Fibroblast of skin of right quadriceps (primary cell): ENCODE data around the gene CMSS1.

Experiments used
- DNase-seq: peaks from one replicate; pipeline ENCODE4 v3.0.0-alpha.2; 2013

The CMSS1 gene

DNA sequence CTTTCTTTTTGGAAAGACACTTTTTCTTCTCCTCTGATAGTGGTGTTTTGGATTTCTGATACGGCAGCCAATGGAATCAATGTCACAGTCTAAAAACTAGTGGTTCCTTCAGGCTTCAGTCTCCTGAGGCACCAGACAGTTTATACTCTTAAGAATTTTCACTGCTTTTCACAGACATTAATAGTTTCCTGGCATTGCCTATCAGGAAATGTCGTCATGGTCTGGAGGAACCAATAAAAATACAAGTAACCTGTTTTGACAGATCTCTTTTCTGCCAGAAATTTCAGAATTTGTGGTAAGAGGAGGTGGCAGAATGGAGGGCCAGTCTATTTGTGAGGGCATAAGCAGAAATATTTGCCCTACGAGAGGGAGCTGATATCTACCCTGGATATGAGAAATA, 251.8 kb downstream of the CMSS1 start:
- no peak for DNase-seq

DNA sequence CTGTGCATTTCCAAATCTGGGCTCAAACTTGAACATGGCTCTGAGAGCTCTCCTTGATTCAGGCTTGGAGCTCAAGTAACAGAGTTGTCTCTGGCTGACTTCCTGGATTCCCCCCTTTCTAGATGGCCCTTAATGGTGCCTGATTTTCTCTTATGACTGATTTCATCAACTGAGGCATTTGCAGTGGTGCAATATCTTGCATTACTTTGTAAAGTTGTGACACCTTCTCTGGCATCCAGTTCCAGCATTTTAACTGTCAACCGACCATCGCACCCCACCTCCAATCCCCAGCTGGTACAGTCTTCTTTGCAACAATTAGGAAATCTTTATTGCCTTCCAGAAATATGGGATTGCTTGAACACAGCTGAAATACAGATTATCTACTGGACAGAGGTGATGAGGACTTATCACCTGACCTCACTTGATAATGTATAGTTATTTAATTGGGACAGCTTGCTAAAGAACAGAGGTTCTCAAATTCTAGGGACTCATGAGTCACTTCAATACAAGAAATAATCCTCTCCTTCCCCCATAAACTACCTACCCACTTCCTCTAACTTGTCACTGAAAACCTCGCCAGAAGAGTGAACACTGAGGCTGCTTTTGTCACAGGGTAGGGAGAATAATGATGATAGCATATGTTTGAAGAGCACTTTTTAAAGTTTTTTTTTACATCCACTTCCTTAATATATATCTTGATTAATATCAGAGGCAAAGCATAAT, 254.8 kb downstream of the CMSS1 start:
- peak; percentile 67 for DNase-seq

DNA sequence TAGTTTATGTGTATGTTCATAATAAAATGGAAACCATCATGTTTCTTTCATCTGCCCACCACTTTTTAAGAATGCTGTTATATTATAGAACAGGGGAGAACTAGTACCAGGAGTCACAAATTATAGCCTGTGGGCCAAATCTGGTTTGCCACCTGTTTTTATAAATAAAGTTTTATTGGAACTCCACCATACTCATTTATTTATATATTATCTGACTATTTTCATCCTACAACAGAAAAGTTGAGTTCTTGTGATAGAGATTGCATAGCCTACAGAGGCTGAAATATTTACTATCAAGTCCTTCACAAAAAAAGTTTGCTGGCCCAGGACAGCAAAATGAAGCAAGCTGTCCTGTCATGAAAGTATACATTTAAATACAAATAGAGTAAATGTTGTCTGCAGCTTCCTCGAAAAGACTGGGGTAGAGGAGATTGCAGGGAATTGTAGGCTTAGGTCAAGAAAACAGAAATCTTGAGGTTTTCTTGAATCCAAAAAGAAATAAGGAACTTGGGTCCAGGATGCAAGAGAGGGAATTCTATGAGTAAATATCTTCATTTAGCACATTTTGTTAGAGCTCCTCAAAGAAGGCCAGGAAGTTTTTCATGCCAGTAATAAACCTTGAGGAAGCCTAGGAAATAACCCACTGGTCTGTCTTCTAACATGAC, 255.5 kb downstream of the CMSS1 start:
- DNase-seq, result no peak

DNA sequence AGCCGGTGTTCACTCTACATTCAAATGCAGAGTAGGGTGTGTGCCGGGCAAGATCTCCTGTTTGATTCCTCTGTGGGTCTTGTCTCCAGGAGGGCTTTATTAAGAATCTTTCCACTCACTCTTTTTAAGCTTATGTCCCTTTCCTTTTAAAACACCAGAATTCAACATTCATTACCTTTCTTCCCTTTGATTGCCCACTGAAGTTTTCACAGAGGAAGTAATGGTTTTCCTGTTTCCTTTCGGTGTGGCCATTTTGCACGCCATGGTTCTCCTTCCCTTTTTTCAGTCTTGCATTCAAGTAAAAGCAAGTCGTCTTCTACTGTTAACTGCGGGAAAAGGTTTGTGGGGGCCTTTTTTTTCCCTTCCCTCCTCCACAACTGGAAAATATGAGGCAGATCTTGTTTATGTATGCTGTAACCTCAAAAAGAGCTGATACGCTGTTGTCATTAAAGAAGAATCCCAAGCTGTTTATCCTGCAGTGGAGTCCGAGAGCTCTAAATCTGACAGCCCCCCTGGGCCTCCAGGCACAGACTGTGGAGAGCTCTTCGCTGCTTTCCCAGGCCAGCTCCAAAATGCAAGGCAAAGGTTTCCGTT, 256.1 kb downstream of the CMSS1 start:
- peak; percentile 93 for DNase-seq

DNA sequence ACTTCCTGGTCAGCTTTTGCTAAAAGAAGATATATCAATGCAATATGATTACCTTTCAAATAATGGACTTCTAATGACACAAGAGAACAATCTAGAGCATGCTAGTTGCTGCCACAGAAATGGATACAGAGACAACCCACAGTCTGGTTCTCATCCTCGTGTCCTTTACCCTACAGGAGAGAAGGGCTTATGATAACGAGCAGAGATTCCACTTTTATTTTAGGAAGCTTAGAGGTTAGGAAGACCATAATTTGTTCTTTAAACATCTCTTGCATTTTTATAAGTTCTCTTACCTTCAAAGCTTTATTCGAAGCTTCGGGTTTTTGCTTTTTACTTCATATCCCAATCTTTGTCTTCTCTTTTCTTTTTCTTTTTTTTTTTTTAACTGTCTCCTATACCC, 257.5 kb downstream of the CMSS1 start:
- DNase-seq, result no peak

DNA sequence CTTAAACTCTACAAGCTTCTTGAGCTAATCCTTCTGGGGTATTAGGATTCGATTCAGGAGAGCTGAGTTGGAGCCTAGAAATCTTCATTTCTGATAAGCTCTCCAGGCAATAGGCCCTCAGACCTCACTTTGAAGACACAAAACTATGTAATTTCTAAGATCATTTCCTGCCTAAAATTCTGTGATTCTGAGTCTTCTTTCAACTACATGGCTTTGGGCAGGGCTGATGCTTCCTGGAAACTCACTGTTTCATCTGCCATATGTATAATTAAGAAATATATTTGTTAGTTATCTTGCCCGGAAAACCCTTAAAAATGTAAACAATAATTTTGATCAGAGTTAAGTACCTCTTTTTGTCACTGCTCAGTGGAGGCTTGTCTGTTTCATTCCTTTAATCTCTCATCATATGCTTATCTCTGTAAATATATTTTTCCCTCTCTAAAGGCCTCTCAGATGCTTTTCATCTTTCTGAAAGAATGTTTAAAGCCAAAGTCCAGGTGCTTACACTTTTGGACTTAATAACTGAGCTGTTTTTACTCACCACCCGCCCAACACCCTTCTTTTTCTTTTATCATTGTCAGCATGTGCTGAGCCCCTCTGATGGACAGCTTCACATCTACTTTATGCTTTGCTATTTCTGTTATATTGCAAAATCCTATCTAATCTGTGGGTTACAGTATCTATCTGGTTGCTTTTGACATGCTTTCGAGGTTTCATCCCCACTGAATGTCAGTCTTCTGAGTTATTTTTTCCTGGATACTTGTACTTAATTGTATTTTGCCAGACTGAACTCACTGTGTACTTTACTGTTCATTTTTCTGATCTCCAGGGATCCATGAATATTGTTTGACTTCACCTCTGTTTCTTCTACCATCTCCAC, 258.4 kb downstream of the CMSS1 start:
- no peak for DNase-seq

DNA sequence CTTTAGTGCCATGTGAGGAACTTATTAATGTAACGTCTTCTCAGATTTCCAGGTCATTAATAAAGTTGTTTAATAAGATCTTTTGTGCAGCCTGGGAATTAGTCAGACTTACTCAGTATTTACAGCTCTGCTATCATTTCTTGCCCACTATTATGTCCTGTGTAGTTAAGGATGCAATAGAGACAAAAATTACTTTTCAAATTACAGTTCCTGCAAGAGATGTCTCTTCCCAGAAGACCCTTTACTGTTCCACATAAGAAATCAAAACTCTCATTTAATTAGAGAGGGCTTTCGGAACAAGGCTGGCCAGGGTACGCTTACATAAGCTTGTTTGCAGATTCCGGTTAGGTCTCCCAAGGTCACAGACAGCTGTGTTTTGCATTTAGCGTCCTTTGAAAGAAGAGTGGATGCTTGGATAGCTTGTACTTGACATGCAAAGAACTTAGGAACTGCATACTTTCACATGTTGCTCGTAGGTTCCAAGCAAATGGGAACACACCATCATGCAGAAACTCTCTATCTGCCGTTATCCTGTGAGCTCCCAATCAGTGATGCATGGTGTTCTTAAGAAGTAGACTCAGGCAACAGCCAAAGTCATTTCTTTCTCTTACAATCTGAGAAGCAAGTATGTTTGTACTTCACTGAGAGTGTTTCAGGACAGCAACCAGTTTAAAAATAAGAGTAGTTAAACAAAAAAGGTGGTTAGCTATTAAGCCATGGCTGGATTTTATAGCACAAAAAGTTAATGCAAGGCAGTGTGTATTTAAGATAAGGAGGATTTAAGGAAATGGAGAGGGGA, 259.3 kb downstream of the CMSS1 start:
- DNase-seq, result no peak

DNA sequence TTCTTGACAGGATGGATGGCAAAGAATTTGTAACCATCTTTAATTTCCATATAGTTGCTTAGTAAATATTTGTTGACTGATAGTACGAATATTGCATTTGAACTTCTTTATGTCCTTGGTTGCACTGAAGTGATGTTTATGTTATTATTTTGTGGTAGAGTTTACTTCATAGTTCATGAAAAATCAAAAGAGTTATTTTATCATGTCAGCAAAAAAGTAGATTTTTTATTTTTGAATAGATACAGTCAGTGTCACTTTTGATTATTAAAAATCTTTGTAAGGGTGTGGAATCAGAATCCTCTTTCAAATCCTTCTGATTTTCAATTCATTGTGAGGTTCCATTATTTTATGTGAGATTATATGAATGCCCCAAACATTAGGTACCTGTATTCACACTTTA, 261.7 kb downstream of the CMSS1 start:
- DNase-seq, result no peak

DNA sequence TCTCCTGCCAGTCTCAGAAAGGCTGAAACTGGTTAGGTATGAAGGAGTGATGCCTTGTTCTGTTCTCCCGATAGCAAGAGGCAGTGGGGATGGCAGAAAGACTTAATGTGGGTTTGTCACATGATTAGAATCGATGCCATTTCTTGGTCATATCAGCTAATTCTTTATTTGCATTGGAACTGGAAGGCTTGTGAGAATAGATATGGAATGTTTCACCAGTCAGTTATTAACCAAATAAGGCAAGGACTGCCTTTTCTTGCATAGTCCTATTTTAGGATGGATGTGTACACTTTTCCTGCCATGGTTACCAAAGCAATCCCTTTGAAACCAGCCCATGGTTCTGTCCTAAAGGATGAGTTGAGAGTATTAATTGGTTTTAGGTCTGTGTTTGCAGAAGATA, 262.9 kb downstream of the CMSS1 start:
- DNase-seq, result peak; percentile 67

DNA sequence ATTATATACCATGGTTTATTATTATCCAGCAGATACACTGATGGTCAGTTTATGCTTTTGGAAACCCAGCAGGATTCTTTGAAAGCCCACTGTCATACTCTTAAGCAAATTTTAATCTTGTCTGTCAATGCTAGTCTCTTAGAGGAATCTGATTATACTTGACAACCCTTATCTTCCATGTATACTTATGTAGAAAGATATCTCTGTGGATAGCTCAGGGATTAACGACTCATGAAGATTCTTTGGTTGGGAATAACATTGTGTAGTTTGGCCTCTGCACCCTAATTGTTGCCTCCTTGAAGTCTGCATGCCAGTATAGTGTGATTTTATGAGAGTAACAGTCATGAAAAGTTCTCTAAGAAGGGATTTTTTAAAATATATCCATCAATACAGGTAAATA, 263.6 kb downstream of the CMSS1 start:
- no peak for DNase-seq

DNA sequence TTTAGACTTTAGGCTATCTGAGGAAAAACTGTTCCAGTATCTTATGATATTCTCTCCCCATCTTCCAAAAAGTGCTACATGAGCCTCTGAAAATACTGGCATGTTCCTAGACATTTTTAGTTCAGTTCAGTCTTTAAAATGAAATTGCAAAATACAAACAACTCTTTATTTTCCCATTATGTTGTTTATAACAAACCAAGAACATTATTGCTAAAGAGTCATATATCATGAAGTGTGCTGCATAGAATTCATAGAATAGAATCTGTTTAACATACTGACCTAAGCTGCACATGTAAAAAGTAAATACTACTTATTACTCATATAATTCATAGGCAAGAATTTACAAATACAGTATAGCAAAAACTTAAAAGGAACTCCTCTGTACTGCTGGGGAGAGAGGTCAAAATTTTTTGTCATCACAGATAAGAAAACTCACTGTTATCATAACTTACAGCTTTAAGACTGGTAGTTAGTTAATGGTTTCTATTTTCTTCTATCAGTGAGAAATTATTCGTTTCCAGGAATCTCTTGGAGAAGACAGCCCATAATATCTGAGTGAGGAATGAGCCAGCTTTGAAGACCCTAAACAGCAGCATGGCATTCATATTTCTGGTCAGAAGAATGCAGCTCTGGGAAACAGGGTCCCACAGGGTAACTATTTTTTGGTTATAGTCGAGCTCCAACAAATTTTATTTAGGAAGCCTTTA, 264.5 kb downstream of the CMSS1 start:
- DNase-seq, result peak; percentile 48

DNA sequence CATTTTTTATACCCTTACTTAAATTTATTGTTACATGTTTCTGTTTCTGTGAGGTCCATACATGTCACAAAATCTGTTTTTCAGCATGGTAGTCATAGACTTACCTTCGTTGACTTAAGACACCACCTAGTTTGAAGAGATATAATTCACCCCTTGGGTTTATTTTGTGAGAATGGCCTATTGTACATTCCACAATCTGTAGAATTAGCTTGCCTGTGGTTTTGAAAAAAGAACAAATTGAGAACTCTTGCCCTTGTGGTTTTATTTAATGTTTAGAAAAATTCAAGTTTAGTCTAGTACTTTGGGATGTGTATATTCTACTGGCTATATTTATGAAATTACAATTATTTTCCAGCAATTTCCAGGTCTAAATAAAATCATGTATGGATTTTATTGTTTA, 265.1 kb downstream of the CMSS1 start:
- peak; percentile 58 for DNase-seq

DNA sequence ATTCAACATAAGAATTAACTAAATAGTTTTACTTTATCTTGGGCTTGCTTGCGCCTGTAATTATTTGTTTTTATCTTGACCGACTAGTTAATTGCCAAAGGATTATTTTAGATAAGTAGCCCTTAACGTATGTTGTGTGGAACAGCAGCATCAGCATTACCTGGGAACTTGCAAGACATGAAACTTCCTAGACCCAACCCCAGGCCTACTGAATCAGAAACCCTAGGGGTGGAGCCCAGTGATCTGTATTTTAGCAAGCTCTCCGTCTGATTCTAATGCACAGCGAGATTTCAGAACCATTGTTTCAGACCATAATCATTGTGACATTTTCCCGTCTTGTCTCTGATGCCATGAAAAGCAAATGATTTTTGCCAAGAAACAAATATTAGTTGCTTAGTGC, 265.5 kb downstream of the CMSS1 start:
- DNase-seq, result no peak

DNA sequence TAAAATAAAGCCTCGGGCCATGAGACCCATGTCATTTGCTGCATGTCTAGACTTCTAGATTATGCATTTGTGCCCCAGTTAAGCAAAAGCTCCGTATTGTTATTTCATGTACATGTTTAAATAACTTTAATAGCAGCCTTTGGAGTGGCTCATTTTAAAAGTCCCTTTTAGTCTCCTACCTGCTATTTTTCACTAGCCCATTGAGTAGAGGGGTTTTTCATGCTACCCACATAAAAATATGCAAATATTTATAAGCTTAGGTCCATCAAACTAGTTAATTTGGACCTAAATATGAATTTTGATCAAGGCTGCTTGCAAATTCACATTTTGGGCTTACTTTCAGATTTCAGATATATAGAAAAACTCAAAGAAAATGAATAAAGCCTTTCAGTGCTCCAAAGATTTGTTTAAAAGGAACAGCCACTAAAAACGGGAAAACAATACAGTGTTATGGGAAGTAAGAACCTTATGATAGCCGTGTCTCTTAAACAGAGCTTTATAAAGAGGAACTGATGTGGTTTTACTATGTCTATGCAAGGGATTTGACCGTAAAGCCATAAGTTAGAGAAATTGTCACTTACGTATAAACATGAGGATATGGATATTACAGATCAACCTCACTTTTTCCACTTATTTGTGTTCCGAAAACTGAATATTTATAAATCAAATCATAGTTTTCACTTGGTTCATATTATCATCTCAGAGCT, 266.6 kb downstream of the CMSS1 start:
- DNase-seq, result no peak

DNA sequence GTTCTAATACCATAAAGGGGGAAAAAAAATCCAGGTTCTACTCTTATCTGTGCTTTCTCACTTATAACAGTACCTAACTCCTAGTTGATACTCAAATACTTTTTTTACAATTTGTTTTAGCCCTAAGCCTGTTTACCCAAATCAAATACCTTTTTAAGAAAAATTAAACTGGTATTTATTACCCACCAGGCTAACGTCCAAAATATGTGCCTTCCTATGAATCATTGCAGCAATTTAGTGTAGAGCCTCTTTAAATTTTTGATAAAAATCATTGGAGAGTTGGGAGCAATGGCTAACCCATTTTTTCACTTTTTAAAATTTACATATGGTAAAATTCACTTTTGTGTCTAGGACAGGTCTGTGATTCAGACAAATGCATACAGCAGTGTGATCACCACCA, 268.7 kb downstream of the CMSS1 start:
- no peak for DNase-seq

DNA sequence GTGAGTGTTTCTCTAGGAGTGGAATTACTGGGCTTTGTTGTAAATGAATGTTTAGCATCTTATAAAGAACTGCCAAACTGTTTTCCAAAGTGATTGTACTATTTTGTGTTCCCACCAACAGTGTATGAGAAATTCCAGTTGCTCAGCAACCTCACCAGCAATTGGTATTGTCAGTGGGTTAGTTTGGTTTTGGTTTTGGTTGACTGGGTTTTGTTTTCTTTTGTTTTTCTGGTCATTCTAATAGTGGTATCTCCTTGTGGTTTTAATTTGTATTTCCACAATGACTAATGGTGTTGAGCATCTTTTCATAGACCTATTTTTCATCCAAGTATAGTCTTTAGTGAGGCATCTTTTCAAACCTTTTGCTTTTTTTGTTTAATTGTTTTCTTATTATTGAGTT, 269.5 kb downstream of the CMSS1 start:
- DNase-seq, result peak; percentile 71

DNA sequence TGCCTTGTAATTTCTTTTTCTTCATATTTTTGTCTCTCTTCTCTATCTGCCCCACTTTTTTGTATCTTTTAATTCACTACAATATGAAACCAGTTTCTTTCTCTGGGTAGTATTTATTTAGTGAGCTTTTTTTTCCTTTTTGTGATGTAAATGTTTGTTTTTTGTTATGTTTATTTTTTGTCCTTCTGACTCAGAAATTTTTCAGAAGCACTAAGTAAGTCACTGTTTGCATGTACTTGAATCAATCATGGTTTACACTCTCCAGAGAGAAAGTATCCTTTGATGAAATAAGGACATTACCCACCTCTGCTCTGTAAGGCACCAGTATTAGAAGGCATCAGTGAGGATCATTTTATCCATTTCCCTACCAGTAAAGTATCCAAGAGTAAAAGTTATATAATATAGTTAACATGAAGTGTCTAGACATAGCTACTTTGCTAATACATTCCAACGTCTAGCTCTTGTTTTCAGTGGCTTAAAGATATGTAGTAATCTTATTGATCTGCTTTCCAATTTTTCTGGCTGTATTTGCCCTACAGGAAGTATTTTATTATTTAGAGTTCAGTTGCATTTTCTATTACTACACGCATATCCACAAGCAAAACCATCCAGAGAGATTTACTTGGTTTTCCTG, 271.2 kb downstream of the CMSS1 start:
- no peak for DNase-seq

DNA sequence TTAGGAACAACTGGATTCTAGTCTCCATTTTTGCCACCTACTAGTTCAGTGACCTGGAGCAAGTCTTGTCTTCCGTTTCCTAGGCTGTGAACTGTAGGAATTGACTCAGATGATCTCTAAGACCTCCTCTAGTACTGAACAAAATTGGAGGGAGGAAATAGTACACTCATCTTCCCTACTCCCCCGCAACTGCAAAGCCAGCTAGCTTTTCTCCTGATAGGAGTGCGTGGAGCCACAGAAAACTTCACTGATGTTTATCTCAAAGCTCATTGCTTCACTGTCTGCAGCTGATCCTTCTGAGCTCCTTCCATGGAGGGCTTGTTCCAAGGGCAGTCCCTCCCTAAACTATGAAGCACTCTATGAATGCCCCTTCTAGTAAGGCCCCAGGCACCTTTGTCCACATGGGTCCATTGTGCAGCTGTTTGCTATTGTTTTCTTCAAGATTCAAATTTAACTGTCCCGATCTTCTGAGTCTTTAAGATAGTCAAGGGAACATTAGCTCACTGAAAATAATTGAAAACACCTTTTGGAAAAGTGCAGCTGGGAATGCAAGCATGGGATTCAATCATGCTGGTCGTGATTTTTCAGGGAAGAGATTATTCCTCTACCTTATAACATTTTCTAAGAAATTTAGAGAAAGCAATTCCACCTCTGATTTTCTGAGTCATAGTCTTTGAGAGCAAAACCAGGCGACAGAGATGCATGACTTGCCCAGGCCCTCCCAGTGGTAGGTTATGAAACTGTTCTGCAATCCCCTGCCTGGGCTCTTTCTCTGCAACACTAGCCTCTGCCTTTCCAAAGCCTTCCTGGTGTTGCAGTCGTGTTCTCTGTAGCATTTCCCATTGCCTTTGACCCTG, 272.4 kb downstream of the CMSS1 start:
- DNase-seq, result peak; percentile 67

DNA sequence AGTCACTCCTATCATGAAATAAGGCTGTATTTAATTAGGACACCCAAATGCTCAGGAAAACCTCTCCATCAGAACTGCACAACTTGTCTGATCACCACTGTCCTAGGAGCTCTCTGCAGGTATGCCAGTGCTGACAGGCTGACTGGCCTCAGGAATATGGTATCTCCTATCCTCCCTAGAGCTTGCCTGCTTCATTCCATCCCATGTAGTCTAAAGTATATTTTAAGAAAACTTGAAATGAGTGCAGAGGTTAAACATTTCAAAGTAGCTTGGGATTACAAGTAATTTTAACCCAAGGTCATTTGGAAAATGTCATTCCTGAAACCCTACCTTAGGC, 273.0 kb downstream of the CMSS1 start:
- no peak for DNase-seq

DNA sequence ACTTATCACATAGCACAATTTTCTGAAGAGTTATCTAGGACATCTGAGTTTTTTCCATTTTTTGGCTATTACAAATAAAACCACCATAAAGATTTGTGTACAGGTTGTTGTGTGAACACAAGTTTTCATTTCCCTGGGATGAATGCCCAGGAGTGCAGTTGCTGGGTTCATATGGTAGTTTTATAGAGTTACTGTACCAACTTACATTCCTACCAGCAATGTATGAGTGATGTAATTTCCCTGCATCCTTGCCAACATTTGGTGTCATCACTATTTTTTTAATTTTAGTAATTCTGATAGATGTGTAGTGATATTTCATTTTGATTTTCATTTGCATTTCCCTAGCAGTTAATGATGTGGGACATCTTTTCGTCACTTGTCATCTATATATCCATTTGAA, 276.2 kb downstream of the CMSS1 start:
- DNase-seq, result peak; percentile 39
